ENCODE data around the gene ZMYND8. TPM values are rescaled to one million over a fixed set of nuclear protein-coding genes. Genes with fewer than 3 reads are reported as not detected.

The ZMYND8 gene
- polyA plus RNA-seq, 4 donors = 33.5 to 45.7 (median 42.6) TPM

- no peak for DNase-seq (ENCODE audit: low read depth in 4 of 4, low spot score in 3 of 4)
Measured at GRCh38 chr20:47235111-47235510, 121.4 kb downstream of the ZMYND8 start.

GRCh38 chr20:47233333-47234188 lies 122.9 kb downstream of the ZMYND8 start:
- DNase-seq (ENCODE audit: low read depth in 4 of 4, low spot score in 3 of 4) = no peak

DNA sequence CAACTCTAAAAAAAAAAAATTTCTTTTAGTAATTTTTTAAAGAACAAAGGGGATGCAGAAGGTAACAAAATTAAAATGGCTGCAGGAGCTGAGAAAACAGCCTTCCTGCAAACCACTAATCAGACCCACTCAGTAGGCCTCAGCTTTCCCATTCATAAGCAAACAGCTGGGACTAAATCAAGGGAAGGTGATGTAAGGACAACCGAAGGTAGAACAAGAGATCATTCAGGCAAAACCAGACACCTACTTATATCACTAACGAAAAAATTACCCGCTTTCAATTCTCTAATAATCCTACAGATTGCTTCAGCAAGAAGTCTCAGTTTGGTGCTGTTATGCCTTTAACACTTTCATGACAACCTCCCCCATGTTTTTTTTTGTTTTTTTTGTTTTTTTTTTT lies 124.0 kb downstream of the ZMYND8 start:
- DNase-seq (ENCODE audit: low read depth in 4 of 4, low spot score in 3 of 4) = no peak

GRCh38 chr20:47231382-47232039 lies 125.0 kb downstream of the ZMYND8 start:
- no peak for DNase-seq (ENCODE audit: low read depth in 4 of 4, low spot score in 3 of 4)

GRCh38 chr20:47230811-47231256 lies 125.7 kb downstream of the ZMYND8 start:
- no peak for DNase-seq (ENCODE audit: low read depth in 4 of 4, low spot score in 3 of 4)

DNA sequence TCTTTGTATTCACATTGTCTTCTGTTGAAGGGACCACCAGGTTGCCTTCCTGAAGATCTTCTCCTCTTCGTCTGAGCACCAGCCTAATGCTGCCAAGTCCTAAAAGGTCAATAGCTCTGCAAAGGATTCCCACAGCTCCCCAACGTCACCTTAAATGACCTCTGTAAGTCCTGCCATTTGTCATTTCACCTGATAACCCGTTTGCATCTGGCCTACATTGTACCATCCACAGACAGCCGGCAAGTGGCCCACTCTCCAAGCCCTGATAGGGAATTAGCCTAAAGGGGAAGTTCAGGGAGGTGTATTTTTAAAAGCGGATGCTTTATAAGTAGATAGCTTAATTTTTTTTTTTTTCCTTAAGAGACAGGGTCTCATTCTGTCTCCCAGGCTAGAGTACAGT lies 127.8 kb downstream of the ZMYND8 start:
- no peak for DNase-seq (ENCODE audit: low read depth in 4 of 4, low spot score in 3 of 4)

- no peak for DNase-seq (ENCODE audit: low read depth in 4 of 4, low spot score in 3 of 4)
Measured at GRCh38 chr20:47227576-47227975, 128.9 kb downstream of the ZMYND8 start.

- DNase-seq (ENCODE audit: low read depth in 4 of 4, low spot score in 3 of 4) = no peak
Measured at GRCh38 chr20:47227119-47227518, 129.4 kb downstream of the ZMYND8 start.

DNA sequence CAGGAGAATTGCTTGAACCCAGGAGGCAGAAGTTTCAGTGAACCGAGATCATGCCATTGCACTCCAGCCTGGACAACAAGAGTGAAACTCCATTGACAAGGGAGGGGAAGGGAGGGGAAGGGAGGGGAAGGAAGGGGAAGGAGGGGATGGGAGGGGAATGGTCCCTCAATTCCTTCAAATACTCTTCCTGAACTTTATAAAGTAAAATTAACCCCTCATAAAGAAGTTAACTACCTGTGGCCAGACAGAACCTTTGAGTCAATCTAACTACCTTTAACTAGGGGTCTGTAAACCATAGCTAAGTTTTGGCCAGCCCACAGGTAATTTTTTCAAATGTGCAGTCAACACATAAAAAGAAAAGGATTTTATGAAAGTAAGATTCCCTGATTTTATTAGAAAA lies 131.0 kb downstream of the ZMYND8 start:
- DNase-seq (ENCODE audit: low read depth in 4 of 4, low spot score in 3 of 4) = no peak

DNA sequence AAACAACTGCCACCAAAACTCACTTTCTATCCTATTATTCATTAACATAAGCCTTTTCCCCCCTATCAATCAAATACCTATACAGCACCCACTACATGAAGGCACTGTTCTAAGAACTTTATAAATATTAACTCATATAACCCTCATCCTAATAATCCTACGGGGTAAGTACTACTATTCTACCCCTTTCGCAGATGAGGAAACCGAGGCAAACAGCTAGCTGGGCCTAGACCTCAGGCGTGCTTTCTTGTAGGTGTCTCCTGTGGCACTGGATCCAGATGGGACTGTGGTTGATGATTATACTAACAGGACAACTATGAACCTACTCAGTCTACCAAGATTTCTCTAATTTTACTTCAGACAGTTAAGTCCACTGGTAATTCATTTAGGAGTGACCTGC lies 131.6 kb downstream of the ZMYND8 start:
- no peak for DNase-seq (ENCODE audit: low read depth in 4 of 4, low spot score in 3 of 4)

DNA sequence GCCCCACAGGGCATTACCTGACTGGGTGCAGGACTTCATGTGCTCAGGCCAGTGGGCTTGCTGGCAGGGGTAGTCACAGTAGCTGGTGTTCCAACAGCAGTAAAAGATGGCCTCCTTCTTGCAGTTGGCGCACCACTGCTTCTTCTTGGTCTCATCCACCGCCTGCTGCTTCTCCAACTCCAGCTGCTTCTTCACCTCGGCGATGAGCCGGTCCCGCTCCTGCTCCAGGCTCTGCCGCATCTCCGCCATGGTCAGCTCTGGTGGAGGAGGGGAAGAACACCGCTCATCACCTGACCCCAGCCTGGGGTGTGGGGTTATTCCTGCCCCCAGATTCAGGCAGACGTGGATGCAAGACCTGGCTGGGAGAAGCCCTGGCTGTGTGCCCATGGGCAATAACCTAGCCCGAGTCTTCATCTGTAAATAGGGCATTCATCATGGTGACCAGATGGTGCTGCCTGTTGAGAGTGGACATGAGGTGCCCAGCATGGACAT lies 132.2 kb downstream of the ZMYND8 start:
- DNase-seq (ENCODE audit: low read depth in 4 of 4, low spot score in 3 of 4) = no peak

DNA sequence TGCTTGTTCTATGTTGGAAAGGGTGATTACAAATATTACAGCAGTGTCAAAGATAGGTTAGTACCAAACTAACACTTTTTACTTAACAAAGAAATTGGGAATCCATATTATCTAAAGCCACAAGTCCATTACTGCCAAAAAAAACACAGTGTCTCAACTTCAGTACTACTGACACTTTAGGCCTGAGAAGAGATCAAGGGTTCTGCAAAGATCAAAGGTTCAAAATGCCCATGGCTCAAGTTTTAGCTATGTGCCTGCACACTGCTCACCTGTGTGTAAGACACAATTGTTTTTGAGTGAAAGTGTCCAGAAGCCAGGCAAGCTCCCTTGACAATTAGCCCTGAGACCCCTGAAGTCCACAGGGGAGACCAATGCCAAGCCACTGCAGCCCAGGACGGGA lies 132.6 kb downstream of the ZMYND8 start:
- DNase-seq (ENCODE audit: low read depth in 4 of 4, low spot score in 3 of 4) = no peak

DNA sequence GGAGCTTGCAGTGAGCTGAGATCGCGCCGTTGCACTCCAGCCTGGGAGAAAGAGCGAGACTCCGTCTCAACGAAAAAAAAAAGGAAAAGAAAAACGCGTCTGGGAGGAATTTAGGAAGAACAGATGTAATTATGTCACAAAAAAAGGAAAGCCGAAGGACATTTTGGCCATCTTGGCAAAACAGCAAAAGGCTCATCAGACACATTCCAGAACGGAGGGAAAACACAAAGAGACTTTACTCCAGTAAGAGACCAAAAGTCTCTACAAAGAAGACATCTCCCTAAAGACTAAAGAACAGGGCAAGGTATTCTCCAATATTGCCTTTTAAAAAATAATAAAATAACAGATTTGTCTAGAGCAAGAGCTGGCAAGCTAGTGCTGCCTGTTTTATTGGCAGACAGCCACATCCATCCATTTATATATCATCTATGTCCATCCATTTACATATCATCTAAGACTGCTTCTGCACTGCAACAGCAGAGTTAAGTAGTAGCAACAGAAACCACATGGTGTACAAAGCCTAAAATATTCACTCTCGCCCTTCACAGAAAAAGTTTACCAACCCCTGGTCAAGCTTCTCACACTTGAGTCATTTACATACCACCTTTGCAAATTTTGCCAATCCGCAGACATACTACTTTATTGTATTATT lies 133.9 kb downstream of the ZMYND8 start:
- DNase-seq (ENCODE audit: low read depth in 4 of 4, low spot score in 3 of 4) = no peak

DNA sequence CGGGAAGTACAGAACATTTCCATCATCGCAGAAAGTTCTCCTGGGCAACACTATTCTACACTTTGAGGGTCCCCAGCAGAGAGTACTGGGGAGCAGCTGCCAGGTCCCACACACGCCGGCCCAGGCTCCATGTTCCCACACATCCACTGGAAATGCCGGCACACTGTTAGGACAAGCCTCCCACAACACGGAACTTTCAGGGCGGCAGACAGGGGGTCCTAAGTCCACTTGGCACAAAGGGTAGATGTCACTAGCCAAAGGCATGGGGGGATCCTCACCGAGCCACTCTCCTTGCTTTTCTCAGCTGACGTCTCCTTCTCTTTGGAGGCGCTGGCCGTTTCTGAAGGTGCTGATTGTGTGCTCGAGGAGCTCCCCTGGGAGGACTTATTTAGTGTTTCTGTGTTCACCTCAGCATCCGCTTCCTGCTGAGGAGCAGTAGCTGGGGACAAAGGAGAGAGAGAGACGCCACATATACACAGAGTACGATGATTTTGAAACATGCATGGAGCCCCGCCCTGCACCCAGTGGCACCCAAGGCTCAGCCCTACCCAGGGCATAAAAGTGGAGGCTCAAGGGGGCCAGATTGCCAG lies 135.4 kb downstream of the ZMYND8 start:
- DNase-seq (ENCODE audit: low read depth in 4 of 4, low spot score in 3 of 4) = no peak

GRCh38 chr20:47220161-47220582 lies 136.3 kb downstream of the ZMYND8 start:
- DNase-seq (ENCODE audit: low read depth in 4 of 4, low spot score in 3 of 4) = no peak

GRCh38 chr20:47217482-47218446 lies 138.7 kb downstream of the ZMYND8 start:
- DNase-seq (ENCODE audit: low read depth in 4 of 4, low spot score in 3 of 4) = no peak

GRCh38 chr20:47216819-47217410 lies 139.6 kb downstream of the ZMYND8 start:
- no peak for DNase-seq (ENCODE audit: low read depth in 4 of 4, low spot score in 3 of 4)

DNA sequence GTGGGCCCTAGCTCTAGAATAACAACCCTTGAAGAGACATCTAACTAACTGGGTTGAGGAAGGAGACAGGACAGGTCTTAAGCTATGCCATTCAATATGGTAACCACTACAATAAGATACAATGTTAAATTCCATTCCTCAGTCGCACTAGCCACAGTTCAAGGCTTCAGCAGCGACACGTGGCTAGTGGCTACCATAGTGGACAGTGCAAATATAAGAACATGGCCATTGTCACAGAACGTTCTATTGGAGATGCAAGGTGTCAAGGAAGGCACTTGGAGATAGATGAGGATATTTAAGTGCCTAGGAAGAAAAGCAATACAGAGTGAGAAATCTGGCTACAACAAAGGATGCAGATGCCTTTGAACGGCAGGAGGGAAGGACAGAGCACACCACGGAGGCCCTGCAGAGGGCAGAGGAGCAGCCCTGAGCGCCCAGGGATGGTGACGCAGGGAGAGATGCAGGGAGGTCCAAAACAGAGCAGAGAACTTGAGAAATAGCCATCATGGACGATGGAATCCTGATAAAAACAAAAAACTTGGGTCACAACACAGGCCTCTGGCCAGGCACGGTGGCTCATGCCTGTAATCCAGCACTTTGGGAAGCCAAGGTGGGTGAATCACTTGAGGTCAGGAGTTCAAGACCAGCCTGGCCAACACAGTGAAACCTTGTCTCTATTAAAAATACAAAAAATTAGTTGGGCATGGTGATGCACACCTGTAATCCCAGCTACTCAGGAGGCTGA lies 140.7 kb downstream of the ZMYND8 start:
- no peak for DNase-seq (ENCODE audit: low read depth in 4 of 4, low spot score in 3 of 4)

DNA sequence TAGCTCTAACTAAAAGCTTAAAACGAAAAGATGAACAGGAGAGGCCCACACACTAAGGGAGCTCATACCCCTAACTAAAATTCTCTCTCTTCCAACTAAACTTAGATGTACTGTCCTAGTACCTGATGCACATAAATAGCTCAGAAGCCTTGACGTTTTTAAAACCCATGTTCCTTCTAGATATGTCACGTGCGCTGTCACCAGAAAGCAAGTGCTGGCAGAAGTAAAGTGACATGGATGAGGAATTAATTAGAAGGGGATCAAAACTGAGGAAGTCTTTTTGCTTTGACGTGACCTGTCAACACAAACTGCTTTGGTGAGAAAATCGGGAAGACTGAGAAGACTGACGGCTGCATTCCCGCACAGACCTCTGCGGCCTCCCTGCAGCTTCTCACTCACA lies 142.5 kb downstream of the ZMYND8 start:
- DNase-seq (ENCODE audit: low read depth in 4 of 4, low spot score in 3 of 4) = no peak
